Neuronal stem cell (in vitro differentiated cells): Measurements from ENCODE around the gene CLEC16A.

Source experiments
- DNase-seq: peaks from one replicate; pipeline ENCODE4 v3.0.0-alpha.2; 2013; ENCODE audit warnings: low spot score
- H2AFZ ChIP-seq: one replicate; pipeline ENCODE4 v1.6.1; 2013; ENCODE audit warnings: mild to moderate bottlenecking, low read length, inconsistent platforms
- H2AK5ac ChIP-seq: 2 replicates; pipeline ENCODE4 v1.6.1; 2013; ENCODE audit warnings: low read depth, mild to moderate bottlenecking, inconsistent platforms, low read length, moderate library complexity, mixed read lengths
- H2BK120ac ChIP-seq: 2 replicates; pipeline ENCODE4 v1.6.1; 2013; ENCODE audit warnings: low read depth, mild to moderate bottlenecking, inconsistent platforms, low read length, moderate library complexity, mixed read lengths
- H2BK12ac ChIP-seq: one replicate; pipeline ENCODE4 v1.6.1; 2013; ENCODE audit warnings: low read length, inconsistent platforms
- H2BK15ac ChIP-seq: 2 replicates; pipeline ENCODE4 v1.6.1; 2013; ENCODE audit warnings: mild to moderate bottlenecking, low read length, inconsistent platforms, mixed read lengths
- H2BK5ac ChIP-seq: one replicate; pipeline ENCODE4 v1.6.1; 2013; ENCODE audit warnings: inconsistent platforms, mild to moderate bottlenecking, low read length, moderate library complexity
- H3K14ac ChIP-seq: one replicate; pipeline ENCODE4 v1.6.1; 2013; ENCODE audit warnings: low read length, inconsistent platforms
- H3K18ac ChIP-seq: 2 replicates; pipeline ENCODE4 v1.6.1; 2013; ENCODE audit warnings: low read length, inconsistent platforms
- H3K23ac ChIP-seq: 2 replicates; pipeline ENCODE4 v1.6.1; 2013; ENCODE audit warnings: low read depth, mild to moderate bottlenecking, mixed read lengths, low read length, inconsistent platforms; ENCODE audit not compliant: poor library complexity
- H3K27ac ChIP-seq: replicated peaks from 3 replicates; pipeline ENCODE4 v1.5.1; 2013; ENCODE audit warnings: low read length, inconsistent platforms
- H3K27me3 ChIP-seq, 3 experiments: 2 replicates each; pipeline ENCODE4 v1.6.1; 2013; ENCODE audit warnings: low read length in 3 of 3, mild to moderate bottlenecking in 2 of 3, inconsistent platforms in 1 of 3, low read depth in 1 of 3, mixed read lengths in 1 of 3, moderate library complexity in 1 of 3; ENCODE audit not compliant: control insufficient read depth in 3 of 3, insufficient read depth in 3 of 3
- H3K36me3 ChIP-seq, 2 donors: replicated peaks in 1 of 2; 2 replicates each; pipeline ENCODE4 v1.6.1; 2013; ENCODE audit warnings: low read length in 2 of 2; ENCODE audit not compliant: control insufficient read depth in 2 of 2, insufficient read depth in 2 of 2
- H3K4ac ChIP-seq: 2 replicates; pipeline ENCODE4 v1.6.1; 2013; ENCODE audit warnings: inconsistent platforms, mild to moderate bottlenecking, low read length, moderate library complexity
- H3K4me1 ChIP-seq, 2 donors: 1 replicate in 1 of 2; 2 replicates in 1 of 2; pipeline ENCODE4 v1.6.1; 2013; ENCODE audit warnings: low read length in 2 of 2, low read depth in 1 of 2; ENCODE audit not compliant: control insufficient read depth in 2 of 2, insufficient read depth in 1 of 2
- H3K4me2 ChIP-seq: one replicate; pipeline ENCODE4 v1.6.1; 2013; ENCODE audit warnings: mild to moderate bottlenecking, low read length, inconsistent platforms; ENCODE audit not compliant: insufficient read depth, poor library complexity, severe bottlenecking
- H3K4me3 ChIP-seq, 2 donors: 2 replicates each; pipeline ENCODE4 v1.5.1; 2013; ENCODE audit warnings: low read length in 2 of 2, mild to moderate bottlenecking in 2 of 2, inconsistent platforms in 1 of 2, moderate library complexity in 1 of 2
- H3K79me1 ChIP-seq: one replicate; pipeline ENCODE4 v1.6.1; 2013; ENCODE audit warnings: low read depth, mild to moderate bottlenecking, inconsistent platforms, low read length, moderate library complexity
- H3K9ac ChIP-seq: one replicate; pipeline ENCODE4 v1.6.1; 2013; ENCODE audit warnings: mild to moderate bottlenecking, low read depth, low read length, inconsistent platforms; ENCODE audit not compliant: poor library complexity
- H3K9me3 ChIP-seq, 2 donors: replicated peaks in 1 of 2; 2 replicates each; pipeline versions ENCODE3 to v1.6.1; 2013; ENCODE audit warnings: low read length in 2 of 2, mild to moderate bottlenecking in 2 of 2, inconsistent platforms in 1 of 2, low read depth in 1 of 2, mixed read lengths in 1 of 2, moderate library complexity in 1 of 2; ENCODE audit not compliant: control insufficient read depth in 2 of 2, insufficient read depth in 1 of 2
- H4K8ac ChIP-seq: one replicate; pipeline ENCODE4 v1.6.1; 2013; ENCODE audit warnings: low read depth, mild to moderate bottlenecking, inconsistent platforms, low read length, moderate library complexity
- H4K91ac ChIP-seq: one replicate; pipeline ENCODE4 v1.6.1; 2013; ENCODE audit warnings: low read length, low read depth, mild to moderate bottlenecking, inconsistent platforms; ENCODE audit not compliant: poor library complexity
- WGBS, 2 donors: extraction: QIAGEN DNeasy Blood & Tissue Kit; methylation state at CpG; one replicate each; pipeline ENCODE4 v1.1.7; 2013; ENCODE audit warnings: missing lambda C conversion rate in 2 of 2, mixed read lengths in 1 of 2; ENCODE audit not compliant: insufficient read length in 2 of 2, insufficient replicate concordance in 1 of 2; ENCODE audit errors: extremely low coverage in 2 of 2; 5-methylcytosine and 5-hydroxymethylcytosine counted together

The CLEC16A gene

GRCh38 chr16:10972108-10972818 lies 27.9 kb downstream of the CLEC16A start:
- no peak overlapping the region for H3K9ac ChIP-seq
- no peak overlapping the region for H3K4me2 ChIP-seq
- H3K23ac ChIP-seq = no peak overlapping the region
- no peak overlapping the region for H2BK120ac ChIP-seq
- H3K36me3 ChIP-seq = peaks cover 2 to 42% of the 10 kb centered on the region in 2 donors
- WGBS, 2 donors = no CpG with 5 or more reads among the region's 4 CpGs
- no peak overlapping the region for H3K18ac ChIP-seq
- peaks cover 3 to 21% of the 10 kb centered on the region in 2 donors for H3K4me1 ChIP-seq
- no peaks in the 10 kb centered on the region for H3K79me1 ChIP-seq
- no peak overlapping the region for H2BK12ac ChIP-seq
- H3K4ac ChIP-seq = no peak overlapping the region
- no peak overlapping the region for H2BK15ac ChIP-seq
- DNase-seq = no peak
- no peaks in the 10 kb centered on the region for H3K27me3 ChIP-seq
- H4K91ac ChIP-seq = no peak overlapping the region
- no peak overlapping the region for H3K4me3 ChIP-seq
- peak overlapping the region; percentile 16 for H2AK5ac ChIP-seq
- H2BK5ac ChIP-seq = no peak overlapping the region
- no peaks in the 10 kb centered on the region for H3K9me3 ChIP-seq
- no peak overlapping the region for H3K27ac ChIP-seq
- no peak overlapping the region for H3K14ac ChIP-seq
- H4K8ac ChIP-seq = no peak overlapping the region
- no peak overlapping the region for H2AFZ ChIP-seq

DNA sequence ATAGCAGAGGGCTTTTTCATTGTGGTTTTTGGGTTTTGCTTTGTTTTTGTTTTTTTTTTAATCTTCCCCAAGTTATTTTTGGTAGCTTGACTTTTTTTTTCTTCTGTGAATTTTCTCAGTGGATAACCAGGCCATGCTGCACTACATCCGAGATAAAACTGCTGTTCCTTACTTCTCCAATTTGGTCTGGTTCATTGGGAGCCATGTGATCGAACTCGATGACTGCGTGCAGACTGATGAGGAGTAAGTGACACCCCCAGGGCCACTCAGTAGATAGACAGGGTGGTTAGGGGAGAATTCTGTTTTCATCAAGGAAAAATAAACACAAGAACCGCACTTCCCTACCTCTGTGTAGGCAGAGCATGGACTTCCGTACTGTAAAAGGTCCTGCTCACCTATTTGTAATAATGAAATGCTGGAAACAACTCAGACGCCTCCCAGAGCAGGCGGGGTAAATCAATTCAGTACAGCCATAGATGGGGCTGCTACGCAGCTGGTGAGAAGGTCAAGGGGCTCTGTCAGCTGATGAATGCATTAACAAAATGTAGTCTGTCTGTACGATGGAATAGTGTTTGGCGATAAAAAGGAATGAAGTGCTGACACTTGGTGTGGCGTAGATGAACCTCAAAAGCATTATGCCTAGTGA lies 28.6 kb downstream of the CLEC16A start:
- no peaks in the 10 kb centered on the region for H3K9me3 ChIP-seq
- H3K14ac ChIP-seq = no peak overlapping the region
- no peak overlapping the region for H4K91ac ChIP-seq
- H3K4me3 ChIP-seq = no peak overlapping the region
- no peak overlapping the region for H2AK5ac ChIP-seq
- peaks cover 3 to 47% of the 10 kb centered on the region in 2 donors for H3K36me3 ChIP-seq
- H3K23ac ChIP-seq = no peak overlapping the region
- H3K4me2 ChIP-seq = no peak overlapping the region
- H3K9ac ChIP-seq = no peak overlapping the region
- H3K27ac ChIP-seq = no peak overlapping the region
- H4K8ac ChIP-seq = no peak overlapping the region
- no peak overlapping the region for H2BK12ac ChIP-seq
- no peak overlapping the region for H2BK5ac ChIP-seq
- H2AFZ ChIP-seq = no peak overlapping the region
- no peak overlapping the region for H3K4ac ChIP-seq
- H3K18ac ChIP-seq = no peak overlapping the region
- H2BK15ac ChIP-seq = no peak overlapping the region
- WGBS, 2 donors = no CpG with 5 or more reads among the region's 12 CpGs
- H3K79me1 ChIP-seq = no peaks in the 10 kb centered on the region
- no peak for DNase-seq
- H3K27me3 ChIP-seq = no peaks in the 10 kb centered on the region
- peaks cover 4 to 21% of the 10 kb centered on the region in 2 donors for H3K4me1 ChIP-seq
- no peak overlapping the region for H2BK120ac ChIP-seq

DNA sequence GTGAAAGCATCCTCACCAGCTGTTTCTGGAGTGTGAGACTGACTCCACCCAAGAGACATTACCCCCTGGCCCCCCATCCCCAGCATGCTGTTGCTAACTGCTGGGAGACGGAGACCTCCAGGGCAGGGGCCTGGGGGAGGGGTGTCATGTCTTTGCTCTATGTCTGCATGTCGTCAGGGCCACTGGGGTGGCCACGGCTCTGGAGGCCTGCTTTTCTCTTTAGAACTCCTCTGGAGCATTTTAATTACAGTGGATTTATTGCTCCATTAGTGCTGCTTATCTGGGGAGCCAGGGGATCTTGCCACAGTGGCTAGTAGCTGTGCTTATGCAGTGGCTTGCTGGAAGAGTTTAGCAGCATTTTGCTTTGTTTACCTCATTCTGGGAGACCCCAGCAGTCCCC lies 32.3 kb downstream of the CLEC16A start:
- Histone ChIP-seq H3K18ac (no peak overlapping the region), H3K79me1 (no peaks in the 10 kb centered on the region), H3K4me1 (peaks cover 18 to 35% of the 10 kb centered on the region in 2 donors), H3K14ac (no peak overlapping the region), H3K4ac (no peak overlapping the region), H4K91ac (no peak overlapping the region), H2BK5ac (no peak overlapping the region), H3K4me3 (no peak overlapping the region), H3K23ac (no peak overlapping the region), H2AFZ (no peak overlapping the region), H3K4me2 (no peak overlapping the region), H3K27ac (no peak overlapping the region), H2BK120ac (no peak overlapping the region), H2BK15ac (no peak overlapping the region), H2AK5ac (no peak overlapping the region), H3K36me3 (peaks cover 1 to 46% of the 10 kb centered on the region in 2 donors), H2BK12ac (no peak overlapping the region), H3K9ac (no peak overlapping the region), H3K9me3 (no peaks in the 10 kb centered on the region), H4K8ac (no peak overlapping the region), H3K27me3 (no peaks in the 10 kb centered on the region)
- WGBS, 2 donors = no CpG with 5 or more reads among the region's 3 CpGs
- no peak for DNase-seq

DNA sequence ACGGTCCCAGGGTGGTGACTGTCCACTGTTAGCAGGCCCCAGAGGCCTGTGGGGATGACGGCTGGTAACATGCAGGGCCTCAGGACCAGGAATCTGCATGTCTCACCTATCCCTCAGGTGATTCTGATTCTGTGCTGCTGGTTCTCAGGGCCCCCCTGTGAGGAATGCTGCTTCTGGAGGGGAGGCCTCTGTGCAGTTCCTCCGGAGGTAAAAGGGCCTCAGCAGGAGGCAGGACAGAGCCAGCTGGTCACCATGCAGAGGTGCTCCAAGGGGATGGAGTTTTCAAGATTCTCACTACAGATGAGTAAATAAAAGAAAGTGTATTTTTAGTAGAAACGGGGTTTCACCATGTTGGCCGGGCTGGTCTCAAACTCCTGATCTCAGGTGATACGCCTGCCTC lies 33.8 kb downstream of the CLEC16A start:
- Histone ChIP-seq H2BK120ac (no peak overlapping the region), H2AFZ (no peak overlapping the region), H3K4me2 (no peak overlapping the region), H3K23ac (no peak overlapping the region), H4K8ac (no peak overlapping the region), H3K4ac (no peak overlapping the region), H3K9me3 (no peaks in the 10 kb centered on the region), H3K9ac (peak overlapping the region; percentile 10), H3K4me1 (peaks cover 22 to 27% of the 10 kb centered on the region in 2 donors), H3K4me3 (no peak overlapping the region), H3K27ac (no peak overlapping the region), H3K18ac (peak overlapping the region; percentile 48), H2AK5ac (no peak overlapping the region), H3K36me3 (peaks cover 1 to 43% of the 10 kb centered on the region in 2 donors), H4K91ac (no peak overlapping the region), H3K27me3 (no peaks in the 10 kb centered on the region), H2BK15ac (peak overlapping the region; percentile 45), H2BK5ac (no peak overlapping the region), H3K79me1 (no peaks in the 10 kb centered on the region), H3K14ac (no peak overlapping the region), H2BK12ac (no peak overlapping the region)
- no peak for DNase-seq
- no CpG with 5 or more reads among the region's 6 CpGs for WGBS, 2 donors
